WTC11 (cell line): ENCODE data around the gene PPP1R1A.

Source experiments
- MAX ChIP-seq: sonication (generic); formaldehyde crosslinking; IDR thresholded peaks from 2 replicates; pipeline ENCODE4 v1.8.0; 2022; ENCODE audit warnings: mild to moderate bottlenecking, missing genetic modification reagents
- TF ChIP-seq, protein P1 (sequence below): fragments of 200-600 bp; IDR thresholded peaks from 2 replicates; pipeline ENCODE4 v1.8.0; 2022; ENCODE audit warnings: antibody characterized with exemption
- TF ChIP-seq, protein P2 (sequence below): sonication (generic); formaldehyde crosslinking; IDR thresholded peaks from 2 replicates; pipeline ENCODE4 v1.8.1; 2023; ENCODE audit warnings: mild to moderate bottlenecking, missing genetic modification reagents, moderate library complexity

- TF ChIP-seq, protein P1, sequence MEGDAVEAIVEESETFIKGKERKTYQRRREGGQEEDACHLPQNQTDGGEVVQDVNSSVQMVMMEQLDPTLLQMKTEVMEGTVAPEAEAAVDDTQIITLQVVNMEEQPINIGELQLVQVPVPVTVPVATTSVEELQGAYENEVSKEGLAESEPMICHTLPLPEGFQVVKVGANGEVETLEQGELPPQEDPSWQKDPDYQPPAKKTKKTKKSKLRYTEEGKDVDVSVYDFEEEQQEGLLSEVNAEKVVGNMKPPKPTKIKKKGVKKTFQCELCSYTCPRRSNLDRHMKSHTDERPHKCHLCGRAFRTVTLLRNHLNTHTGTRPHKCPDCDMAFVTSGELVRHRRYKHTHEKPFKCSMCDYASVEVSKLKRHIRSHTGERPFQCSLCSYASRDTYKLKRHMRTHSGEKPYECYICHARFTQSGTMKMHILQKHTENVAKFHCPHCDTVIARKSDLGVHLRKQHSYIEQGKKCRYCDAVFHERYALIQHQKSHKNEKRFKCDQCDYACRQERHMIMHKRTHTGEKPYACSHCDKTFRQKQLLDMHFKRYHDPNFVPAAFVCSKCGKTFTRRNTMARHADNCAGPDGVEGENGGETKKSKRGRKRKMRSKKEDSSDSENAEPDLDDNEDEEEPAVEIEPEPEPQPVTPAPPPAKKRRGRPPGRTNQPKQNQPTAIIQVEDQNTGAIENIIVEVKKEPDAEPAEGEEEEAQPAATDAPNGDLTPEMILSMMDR, result no peak
- TF ChIP-seq, protein P2, sequence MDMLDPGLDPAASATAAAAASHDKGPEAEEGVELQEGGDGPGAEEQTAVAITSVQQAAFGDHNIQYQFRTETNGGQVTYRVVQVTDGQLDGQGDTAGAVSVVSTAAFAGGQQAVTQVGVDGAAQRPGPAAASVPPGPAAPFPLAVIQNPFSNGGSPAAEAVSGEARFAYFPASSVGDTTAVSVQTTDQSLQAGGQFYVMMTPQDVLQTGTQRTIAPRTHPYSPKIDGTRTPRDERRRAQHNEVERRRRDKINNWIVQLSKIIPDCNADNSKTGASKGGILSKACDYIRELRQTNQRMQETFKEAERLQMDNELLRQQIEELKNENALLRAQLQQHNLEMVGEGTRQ, result no peak
- no peak for TF ChIP-seq MAX (CRISPR knock-in tag)
Measured at GRCh38 chr12:54555670-54556257, 32.7 kb downstream of the PPP1R1A start.
